A549 treated with CORT108297 at 1 μM for 4 hours (cell line): ENCODE data around the gene HHIP. TPM values are rescaled to one million over a fixed set of nuclear protein-coding genes. Genes with fewer than 3 reads are reported as not detected.

Source experiments
- total RNA-seq: library from RNA; stranded (reverse); fragments of 200-300 nt; extraction: Qiagen RNA extraction; gene quantifications from 5 replicates; pipeline ENCODE4 v1.2.3, GENCODE V29; 2022

HHIP gene
- 0.57 to 1.0 TPM (median 0.64 TPM) in 5 replicates for total RNA-seq

GRCh38 chr4:144645631-144646522 is at the start of gene HHIP:
Gene HHIP, plus strand, starts transcription at chr4:144646156. Its CDS starts 520 bp downstream, at chr4:144646676.

